HG03108 (cell line): ENCODE results near the gene AGMO.

Source experiments
- ATAC-seq: cut with Tn5 transposase; IDR thresholded peaks from one replicate; pipeline ENCODE4 v1.9.1; 2021; ENCODE audit warnings: moderate library complexity; ENCODE audit not compliant: unreplicated experiment

Gene AGMO

GRCh38 chr7:15402436-15403136 lies 159.2 kb downstream of the AGMO start:
- ATAC-seq = no peak

- ATAC-seq = no peak
Observed at GRCh38 chr7:15400440-15400839, 161.4 kb downstream of the AGMO start.

- ATAC-seq = no peak
Observed at GRCh38 chr7:15399441-15399840, 162.4 kb downstream of the AGMO start.

- ATAC-seq = no peak
Observed at GRCh38 chr7:15397922-15398760, 163.7 kb downstream of the AGMO start.

- ATAC-seq = no peak
Observed at GRCh38 chr7:15397159-15397550, 164.7 kb downstream of the AGMO start.

- no peak for ATAC-seq
Observed at GRCh38 chr7:15396210-15397158, 165.3 kb downstream of the AGMO start.

GRCh38 chr7:15389073-15389472 lies 172.7 kb downstream of the AGMO start:
- no peak for ATAC-seq

- ATAC-seq = no peak
Observed at GRCh38 chr7:15378494-15379145, 183.2 kb downstream of the AGMO start.

- ATAC-seq = no peak
Observed at GRCh38 chr7:15376600-15376999, 185.2 kb downstream of the AGMO start.

GRCh38 chr7:15370441-15370840 lies 191.4 kb downstream of the AGMO start:
- ATAC-seq = no peak

- ATAC-seq = no peak
Observed at GRCh38 chr7:15368653-15369052, 193.2 kb downstream of the AGMO start.

GRCh38 chr7:15367897-15368296 lies 193.9 kb downstream of the AGMO start:
- ATAC-seq = no peak

GRCh38 chr7:15358112-15358511 lies 203.7 kb downstream of the AGMO start:
- no peak for ATAC-seq

GRCh38 chr7:15352421-15353206 lies 209.2 kb downstream of the AGMO start:
- no peak for ATAC-seq

- no peak for ATAC-seq
Observed at GRCh38 chr7:15345216-15345615, 216.6 kb downstream of the AGMO start.

- ATAC-seq = no peak
Observed at GRCh38 chr7:15341817-15342216, 220.0 kb downstream of the AGMO start.

GRCh38 chr7:15336146-15336545 lies 225.7 kb downstream of the AGMO start:
- no peak for ATAC-seq

GRCh38 chr7:15335390-15335789 lies 226.4 kb downstream of the AGMO start:
- ATAC-seq = no peak

- no peak for ATAC-seq
Observed at GRCh38 chr7:15334536-15335263, 227.1 kb downstream of the AGMO start.
